NCI-H128 (cell line): ENCODE data around the gene CLIC5.

Experiments used
- DNase-seq: peaks from one replicate; lab custom pipeline; 2025; ENCODE audit not compliant: unreplicated experiment; lab: John Stamatoyannopoulos, UW

The CLIC5 gene

DNA sequence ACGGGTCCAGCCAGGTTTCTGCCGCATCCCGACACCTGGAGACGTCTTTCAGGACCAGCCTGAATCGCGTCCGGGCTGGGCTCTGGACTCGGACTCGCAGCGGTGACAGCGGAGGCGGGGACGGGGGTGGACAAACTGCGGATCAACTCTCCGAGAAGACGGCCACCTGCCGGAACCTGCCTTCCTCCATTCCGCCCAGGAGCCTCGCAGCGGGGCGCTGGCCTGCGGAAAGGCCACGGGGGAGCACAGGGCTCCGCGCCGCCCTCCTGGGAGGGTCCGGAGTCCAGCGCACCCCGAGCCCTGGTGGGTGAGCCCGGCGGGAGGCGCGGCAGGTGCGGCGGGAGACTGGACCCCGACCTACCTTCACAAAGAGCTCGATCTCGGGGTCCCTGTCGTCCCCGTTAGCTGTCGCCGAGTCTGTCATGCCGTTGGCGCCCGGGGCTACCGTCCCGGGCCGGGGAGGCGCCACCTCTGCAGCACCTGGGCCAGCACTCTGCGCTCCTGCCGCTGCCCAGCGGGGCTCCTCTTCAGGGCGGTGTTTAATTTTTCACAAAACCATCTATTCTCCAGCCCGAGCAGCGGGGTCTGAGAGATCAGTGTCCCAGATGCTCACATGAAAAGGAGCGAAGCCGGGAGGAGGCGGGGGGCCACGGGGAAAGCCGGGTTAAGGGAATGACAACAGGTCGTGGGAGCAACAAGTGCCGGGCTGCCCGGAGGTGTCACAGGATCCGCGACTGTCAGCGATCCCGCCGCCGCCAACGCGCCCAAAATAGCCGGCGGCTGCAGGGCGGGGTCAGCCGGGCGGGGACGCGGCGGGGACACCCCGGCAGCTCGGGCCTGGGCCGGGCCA is at the start of gene CLIC5:
Gene CLIC5, minus strand, starts transcription at position 742 of the 850 bp plus-strand sequence. Its CDS starts 318 bp downstream, at position 424.
- no peak for DNase-seq

DNA sequence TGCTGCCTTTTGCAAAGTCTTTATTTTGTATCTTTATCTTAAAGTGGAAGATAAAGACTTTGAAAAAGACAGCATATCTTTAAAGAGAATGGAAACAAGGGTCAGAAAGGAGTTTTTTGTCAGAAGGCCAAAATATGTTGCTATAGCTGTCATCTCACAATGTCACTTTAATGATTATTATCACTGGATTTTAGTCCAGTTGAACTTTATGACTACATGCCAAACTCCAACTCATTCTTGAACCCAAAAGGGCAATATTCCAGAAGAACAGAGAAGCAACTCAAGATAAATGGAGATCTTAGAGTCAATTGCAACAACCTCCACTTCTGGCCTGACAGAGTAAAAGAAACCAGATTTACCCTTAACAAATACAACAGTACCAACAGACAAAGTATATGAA is 47.3 kb upstream of the CLIC5 start:
- no peak for DNase-seq

DNA sequence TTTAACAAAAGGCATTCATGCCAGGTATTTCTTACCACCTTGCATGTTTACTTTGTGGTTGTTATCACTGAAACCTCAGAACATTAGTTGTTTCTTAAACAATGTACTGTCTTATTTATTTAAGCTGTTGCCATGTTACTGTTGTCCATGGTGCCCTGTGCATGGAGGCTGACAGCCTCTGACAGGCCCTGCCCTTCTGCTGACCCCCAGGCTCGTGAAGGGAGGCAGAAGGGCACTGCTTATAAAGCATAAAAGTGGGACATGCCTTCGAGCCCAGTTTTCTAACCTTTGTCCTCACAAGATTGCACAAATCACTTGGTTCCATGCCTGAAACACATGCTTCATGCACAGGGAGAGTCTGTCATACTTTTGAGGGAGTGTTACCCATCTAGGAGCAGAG is 46.7 kb upstream of the CLIC5 start:
- DNase-seq: no peak

DNA sequence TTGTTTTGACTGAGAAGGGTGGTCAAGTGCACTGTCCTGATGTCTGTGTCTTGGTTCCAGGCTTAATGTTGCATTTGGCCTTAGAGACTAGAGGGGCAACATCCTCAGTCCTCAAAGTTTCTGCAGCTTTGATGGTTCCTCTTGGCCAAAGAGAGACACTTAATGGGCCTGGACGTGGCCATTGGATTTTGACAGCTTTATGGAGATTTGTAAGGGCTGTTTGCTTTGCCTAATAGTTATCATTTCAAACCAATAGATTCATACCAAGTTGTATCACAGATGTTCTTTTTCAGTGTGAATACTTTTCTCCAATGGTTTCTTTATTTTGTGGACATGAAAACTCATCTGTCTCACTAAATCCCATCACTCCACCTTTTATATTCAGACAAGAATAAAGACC is 45.8 kb upstream of the CLIC5 start:
- DNase-seq: no peak

DNA sequence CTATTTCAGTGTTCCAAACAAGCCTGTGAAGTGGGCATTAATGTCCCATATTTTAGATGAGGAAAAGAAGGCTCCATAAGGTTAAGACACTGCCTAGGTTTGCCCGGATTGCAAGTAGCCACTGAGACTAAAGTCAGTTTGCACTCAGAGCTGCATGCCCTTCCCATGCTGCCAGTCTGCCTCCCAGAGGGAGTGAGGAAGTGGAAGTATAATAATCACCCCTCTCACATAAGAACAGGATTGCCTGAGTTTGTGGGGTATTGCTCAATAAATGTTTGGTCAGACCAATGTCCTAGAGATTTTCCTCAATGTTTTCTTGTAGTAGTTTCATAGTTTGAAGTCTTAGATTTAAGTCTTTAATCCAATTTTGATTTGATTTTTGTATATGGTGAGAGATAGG is 43.9 kb upstream of the CLIC5 start:
- DNase-seq: no peak

DNA sequence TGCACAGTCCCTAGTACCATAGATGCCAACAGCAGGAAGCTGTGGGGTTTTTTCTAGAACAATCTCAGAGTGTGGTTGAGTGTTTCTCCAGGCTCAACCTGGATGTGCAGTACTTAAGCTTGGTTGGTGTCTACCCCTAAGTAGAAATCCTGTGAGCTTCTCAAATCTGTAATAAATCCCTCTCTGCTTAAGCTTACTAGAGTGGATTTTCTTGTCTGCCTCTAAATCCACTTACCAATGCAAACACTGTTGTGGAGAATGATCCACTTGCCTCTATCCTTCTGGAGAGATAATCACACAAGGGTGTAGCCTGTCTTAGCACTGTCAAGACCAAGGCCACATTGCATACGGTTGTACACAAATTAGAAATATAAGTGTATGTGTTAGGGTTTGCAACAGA is 43.3 kb upstream of the CLIC5 start:
- DNase-seq: no peak

DNA sequence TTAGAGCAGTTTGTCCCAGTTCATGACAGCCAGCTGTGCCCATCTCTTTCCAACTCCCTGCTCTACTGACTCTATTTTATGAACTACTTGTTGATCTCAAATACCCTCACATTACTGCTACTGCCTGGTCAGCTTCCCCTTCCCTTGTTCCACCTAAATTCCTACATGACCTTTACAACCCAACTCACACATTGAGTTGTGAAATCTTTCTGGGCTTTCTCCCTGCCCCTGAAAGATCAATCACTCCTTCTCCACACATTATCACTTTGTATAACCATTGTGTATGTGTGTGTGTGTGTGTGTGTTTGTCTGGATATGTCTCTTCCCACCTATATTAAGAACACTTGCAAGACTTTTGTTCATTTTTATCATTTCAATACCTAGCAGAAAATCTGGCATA is 42.1 kb upstream of the CLIC5 start:
- no peak for DNase-seq

DNA sequence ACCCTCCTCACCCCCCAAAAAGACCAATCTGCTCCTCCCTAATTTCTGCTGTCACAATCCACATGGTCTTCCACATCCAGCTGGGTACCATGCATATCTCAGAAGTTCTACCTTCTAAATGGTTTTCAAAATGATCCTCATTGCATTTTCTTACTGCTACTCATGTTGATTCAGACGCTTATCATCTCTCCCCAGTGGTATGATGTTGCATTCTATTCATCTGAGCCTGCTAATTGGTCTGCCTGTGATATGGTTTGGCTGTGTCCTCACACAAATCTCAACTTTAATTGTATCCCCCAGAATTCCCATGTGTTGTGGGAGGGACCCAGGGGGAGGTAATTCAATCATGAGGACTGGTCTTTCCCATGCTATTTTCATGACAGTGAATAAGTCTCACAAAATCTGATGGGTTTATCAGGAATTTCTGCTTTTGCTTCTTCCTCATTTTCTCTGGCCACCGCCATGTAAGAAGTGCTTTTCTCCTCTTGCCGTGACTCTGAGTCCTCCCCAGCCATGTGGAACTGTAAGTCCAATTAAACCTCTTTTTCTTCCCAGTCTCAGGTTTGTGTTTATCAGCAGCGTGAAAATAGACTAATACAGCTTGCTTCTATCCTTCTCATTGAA is 41.4 kb upstream of the CLIC5 start:
- no peak for DNase-seq

DNA sequence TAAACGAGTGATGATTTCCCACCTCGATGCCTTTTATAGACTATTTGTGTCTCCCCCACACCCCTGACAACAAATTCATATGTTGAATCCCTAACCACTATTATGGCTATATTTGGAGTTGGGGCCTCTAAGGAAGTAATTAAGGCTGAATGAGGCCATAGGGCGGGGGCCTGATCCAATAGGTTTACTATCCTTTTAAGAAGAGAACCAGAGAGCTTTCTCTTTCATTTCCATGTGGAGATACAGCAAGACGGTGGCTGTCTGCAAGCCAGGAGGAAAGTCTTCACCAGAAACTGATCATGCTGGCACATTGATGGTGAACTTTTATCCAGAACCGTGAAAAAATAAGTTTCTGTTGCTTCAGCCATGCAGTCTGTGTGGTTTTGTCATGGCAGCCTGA is 38.9 kb upstream of the CLIC5 start:
- DNase-seq: no peak

DNA sequence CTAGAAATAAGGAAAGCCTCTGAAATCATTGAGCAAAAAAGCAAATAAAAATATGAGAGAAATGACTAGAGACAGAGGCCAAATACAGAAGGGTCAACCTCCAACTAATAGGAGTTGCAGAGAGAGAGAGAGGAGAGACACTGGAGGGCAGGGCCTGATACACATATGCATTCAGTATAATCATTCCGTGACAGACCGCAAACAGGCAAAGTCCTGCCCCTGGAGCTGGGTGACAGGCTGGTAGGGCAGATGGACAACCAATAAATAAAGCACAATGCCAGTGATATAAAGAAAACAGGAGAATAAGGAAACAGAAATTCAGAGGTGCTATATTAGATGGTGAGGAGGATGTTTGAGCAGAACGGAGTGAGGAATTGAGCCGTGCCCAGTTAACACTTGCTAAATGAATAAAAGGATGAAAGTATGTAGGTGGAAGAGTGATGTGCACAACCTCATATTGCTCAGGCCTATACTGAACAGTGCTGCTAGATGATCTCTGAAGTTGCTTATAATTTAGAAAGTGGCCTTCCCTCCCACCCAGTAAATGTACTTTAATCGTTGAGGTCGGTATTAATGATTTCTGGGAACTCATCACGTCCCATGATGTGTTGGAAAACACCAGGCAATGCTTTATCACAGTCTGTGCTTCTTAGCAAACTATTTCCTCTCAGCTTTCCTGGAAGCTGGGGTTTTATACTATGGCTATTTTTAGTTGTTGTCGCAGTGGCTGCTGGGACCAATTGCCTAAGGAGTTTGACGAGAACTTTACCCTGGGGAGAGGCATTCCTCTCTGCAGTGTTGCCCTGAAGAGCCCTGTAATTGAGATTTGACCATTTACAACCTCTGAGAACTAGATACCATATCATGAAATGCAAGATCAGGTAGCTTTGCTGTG is 37.6 kb upstream of the CLIC5 start:
- DNase-seq: no peak

DNA sequence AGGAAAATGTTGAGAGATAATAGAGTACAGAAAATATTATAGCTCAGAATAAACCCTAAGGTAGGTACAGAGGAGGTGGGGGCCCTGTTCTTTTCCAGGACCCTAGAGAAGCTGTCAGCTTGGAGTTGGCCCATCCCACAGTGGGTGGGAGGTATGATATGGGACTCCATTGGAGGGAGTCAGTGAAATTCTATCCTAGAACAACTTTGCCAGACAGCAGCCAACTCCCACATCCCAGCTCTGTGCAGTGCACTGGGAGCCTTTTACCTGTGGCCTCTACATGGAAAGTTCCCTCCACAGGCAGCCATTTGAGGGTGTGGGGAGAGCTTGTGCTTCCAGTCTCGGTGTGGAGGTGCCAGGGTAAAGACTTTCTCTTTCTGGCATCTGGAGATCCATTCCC is 36.8 kb upstream of the CLIC5 start:
- DNase-seq: no peak

DNA sequence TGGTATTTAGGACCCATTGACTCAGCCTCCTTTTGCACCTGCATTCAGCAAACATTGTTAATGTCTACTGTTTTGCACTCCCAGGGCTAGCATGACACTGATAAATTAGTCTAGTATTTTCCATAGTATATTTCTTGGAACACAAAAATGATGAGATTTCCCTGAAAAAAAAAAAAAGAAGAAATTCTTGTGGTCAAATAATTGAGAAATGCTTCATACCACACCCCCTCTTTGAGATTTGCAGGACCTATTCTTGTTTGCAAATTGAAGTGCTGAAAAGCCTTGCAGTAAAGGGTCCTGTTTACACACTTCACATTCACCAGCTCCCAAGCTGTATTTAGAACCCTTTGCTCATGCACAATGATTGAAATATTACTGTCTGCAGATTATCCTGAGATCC is 36.3 kb upstream of the CLIC5 start:
- no peak for DNase-seq

DNA sequence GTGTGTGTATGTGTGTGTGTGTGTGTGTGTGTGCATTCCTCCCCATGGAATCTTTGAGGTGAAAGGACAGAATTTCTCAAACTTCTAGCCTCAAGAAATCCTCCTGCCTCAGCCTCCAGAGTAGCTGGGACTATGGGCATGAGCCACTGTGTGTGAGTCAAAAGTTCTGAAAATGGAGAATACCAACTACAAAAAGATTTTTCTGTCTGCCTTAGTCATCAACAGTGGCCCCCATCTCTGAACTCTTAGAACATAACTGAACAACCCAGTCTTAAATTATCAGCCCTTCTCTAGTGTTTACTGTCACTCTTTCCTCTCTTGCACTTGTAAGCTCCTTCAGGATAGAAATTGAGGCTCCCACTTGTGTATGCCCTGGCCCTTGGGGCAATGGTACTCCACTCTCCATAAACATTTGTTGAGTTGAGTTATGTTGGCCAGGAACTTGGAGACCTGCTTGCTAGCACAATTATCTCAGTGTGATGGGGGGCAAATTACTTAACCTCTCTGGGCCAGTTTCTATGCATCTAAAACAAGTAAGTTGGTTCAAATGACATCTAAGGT is 35.3 kb upstream of the CLIC5 start:
- DNase-seq: no peak

DNA sequence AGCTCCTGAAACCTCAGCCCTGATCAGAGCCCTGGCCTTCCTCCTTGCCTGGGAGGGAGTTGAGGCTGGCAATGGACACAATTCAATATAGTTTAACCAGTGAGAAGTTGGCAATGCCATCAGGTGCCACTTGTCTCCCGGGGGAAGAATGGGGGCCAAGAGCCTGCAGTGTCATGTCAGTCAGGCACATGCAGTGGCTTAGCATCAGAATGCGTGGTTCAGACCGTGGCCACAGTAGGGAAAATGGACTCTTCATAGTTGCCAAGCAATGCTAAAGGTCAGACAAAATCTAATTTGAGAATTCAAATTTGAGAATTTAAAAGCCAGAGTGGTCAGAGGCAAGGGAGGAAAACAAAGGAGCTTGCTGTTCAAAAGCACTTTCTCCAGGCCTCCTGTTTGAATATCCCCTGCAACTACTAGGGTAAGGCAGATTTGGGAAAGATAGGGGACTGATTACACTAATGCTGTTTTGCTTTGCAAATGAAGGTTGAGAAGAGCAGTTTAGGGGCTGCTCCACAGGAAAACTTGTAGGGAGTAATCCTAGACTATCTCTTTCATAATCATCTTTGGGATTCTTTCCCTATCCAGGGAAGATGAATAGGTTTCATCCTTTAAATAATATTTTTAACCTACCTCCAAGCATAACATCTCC is 33.1 kb upstream of the CLIC5 start:
- DNase-seq: no peak

DNA sequence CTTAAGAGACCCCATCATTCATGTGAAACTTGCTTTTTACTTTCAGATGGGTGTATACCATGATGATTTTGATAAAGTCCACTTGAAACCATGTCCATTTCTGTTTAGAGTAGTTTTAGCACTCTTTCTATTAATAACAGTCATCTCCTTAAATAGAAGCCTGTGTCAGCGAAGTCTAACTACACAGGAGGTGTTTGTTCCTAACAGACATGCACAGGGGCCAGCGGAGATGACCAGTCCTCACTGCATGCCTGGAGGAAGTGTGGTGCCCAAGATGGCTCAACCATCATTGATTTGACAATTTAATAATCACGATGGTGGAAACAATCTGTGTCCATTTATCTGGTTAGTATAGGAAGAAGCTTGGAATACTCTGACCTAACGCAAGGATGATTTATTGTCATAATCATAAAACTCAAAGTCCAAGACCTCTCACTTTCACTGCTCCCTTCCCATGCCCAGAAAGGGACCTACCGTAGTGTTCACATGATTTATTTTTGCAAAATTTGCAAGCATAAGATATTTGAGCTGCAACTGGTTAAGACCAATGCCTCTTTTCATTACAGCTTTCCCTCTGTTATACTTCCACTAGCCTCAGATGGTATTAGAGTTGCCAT is 31.0 kb upstream of the CLIC5 start:
- no peak for DNase-seq

DNA sequence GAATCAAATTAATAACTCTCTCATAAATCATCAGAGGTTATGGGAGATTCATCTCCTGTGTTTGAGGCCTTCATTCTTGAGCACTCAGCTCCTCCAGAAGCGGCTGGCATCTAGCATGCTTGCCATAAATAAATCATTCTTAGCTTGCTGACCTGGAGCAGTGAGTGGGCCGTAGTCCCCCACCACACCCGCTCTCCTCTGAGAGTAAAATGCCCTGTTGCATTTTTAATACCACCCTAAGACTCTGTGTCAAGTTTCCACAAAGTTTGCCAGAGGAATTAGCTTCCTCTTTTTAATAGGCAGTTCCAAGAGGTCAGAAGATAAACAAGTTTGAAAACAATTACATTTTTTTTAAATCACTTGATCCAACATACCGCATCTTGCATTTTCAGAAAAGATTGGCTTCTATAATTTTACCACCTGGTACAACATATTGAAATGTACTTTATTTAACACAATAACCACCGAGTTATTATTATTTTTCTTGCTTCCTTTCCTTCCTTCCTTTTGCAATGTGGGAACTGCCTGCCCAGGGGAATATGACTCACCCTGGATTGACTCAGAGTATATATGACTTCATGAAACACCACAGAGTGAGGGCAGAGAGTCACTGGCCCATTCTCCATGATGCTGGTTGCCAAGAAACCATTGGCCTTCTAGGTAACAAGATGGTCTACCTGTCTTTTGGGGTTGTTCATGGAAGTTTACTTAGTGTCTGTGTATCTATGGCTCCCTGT is 29.4 kb upstream of the CLIC5 start:
- no peak for DNase-seq

DNA sequence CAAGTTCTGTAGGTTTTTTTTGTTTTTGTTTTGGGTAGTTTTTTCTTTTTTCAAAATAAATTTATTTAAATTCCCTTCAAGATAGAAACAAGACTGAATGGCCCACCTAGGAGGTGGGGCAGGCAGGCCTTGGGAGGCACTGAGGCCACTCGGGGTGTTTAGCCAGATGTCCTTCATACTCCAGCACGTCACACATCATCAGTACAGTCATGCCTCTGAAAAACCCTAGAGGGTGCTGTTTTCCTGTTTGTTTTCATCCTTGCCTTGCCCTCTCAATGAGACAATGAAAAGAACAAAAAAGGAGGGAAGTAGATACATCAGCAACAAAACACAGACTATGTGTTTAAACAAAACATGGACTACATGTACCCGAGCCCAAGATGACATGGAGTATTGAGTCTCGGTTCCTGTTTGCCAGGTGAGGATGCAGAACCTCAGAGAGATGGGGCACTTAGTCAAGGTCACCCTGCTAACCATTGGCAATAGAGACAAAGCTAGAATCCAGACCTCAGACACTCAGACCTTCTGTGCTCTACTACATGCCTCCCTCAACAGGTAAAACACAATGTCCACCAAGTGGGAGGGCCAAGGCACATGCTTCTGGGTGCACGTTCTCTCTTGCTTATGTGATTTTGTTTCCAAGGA is 26.8 kb upstream of the CLIC5 start:
- DNase-seq: no peak

DNA sequence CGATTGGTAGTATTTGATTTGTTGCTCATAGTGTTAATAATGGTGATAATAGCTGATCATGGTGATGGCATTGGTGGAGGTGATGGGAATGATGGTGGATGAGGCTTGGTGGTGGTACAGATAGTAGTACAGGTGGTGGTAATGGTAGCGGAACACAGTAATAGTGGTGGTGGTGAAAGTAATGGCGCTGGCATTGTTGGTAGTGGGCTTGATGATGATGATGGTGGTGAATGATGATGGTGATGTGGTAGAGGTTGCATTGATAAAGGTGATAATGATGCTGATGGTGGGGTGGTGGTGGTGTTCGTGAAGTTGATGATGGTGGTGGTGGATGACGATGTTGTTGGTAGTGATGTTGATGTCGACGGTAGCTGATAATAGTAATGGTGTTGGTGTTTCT is 24.6 kb upstream of the CLIC5 start:
- no peak for DNase-seq

DNA sequence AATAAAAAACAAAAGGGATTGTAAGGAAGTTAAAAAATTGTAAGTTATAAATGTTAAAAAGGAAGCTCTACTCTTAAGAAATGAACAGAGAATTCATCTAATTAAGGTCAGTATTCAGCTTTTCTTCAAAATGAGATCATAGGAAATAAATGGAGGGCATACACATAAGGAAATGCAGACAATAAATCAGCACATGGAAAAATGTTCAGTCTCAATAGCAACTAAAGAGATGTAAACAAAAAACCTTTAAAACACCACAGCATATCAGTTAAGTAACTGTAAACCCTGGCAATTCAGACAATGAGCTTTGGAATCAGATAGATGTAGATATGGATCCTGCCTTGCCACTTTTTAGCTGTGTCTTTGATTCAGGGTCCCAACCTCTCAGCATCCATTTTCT is 24.0 kb upstream of the CLIC5 start:
- no peak for DNase-seq
